Retina (tissue), 1 donor: ENCODE measurements around the gene STMP1.

Experiments used
- DNase-seq: peaks from one replicate; pipeline ENCODE4 v3.0.0-alpha.2; 2016

STMP1 gene

DNA sequence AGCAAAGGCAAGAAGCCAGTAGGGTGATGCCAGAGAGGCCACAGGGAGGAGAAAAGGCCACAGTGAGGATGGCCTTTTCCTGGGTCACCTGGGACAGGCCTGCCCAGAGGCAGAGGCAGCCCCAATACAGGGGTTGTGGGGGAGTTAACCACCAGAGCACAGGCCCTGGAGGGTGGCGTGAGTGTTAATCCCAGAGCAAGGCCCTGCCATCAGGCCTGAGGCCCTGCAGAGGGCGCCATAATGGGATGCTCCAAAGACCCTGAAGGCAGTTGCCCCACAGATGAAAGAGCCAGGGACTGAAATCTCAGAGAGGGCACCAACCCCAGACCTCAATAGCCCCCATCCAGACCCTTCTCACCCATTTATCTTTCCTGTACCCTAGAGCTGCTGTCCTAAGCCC, 41.8 kb downstream of the STMP1 start:
- no peak for DNase-seq

- DNase-seq: no peak
Measured at GRCh38 chr7:135704698-135705097, 42.4 kb downstream of the STMP1 start.

- DNase-seq: no peak
Measured at GRCh38 chr7:135706038-135706742, 43.9 kb downstream of the STMP1 start.

GRCh38 chr7:135706858-135707569, 44.7 kb downstream of the STMP1 start:
- no peak for DNase-seq

DNA sequence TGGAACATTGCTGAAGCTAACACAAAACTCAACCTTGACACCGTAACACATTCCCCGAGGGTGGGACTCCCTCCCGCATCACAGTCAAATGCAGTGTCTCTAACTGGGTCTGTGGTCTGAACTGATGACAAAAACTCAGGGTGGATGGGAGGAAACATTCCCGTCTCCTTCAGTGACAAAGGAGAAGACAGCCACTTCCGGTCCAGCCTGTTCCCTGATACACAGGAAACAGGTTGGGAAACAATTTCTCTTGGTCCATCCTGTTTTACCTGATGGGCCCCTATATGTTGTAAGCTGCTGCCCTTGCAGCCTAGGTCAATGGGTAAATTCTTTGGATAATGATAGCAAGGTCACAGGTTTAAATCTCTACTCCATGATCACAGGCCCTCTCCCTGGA, 45.3 kb downstream of the STMP1 start:
- no peak for DNase-seq

GRCh38 chr7:135708041-135708440, 45.7 kb downstream of the STMP1 start:
- no peak for DNase-seq

GRCh38 chr7:135709508-135709907, 47.2 kb downstream of the STMP1 start:
- DNase-seq: no peak

DNA sequence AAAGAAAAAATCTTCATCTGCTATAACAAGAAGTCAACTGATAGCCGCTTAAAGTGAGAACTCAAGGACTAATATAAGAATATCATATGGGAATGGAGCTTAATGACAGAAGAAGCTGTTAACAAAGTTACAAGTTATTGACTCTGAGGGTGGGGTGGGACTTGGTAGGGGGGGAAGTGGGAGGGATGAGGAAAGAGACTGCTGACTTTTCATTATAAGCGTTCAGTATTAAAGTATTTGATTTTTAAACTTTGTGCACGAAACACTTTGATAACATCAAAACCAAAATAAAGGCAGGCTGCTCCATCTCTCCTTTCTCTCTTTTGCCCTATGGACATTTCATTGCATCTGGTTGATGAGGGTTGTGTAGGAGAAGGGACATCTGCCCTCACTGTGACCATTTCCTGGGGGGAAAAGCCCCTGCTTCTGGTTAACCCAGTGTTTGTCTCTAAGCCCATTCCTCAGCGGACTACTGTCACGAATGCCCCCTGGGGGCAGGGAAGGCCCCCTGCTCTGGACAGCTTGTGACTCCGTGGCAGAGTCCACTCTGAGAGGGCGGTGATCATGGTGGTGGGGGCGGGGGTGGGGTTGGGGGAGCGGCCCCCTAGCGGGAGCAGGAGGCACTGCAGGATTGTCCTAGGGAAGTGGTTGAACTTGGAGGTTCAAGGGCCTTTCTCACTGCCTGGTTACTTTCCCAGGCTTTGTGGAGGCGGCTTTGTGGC, 48.3 kb downstream of the STMP1 start:
- DNase-seq: no peak

DNA sequence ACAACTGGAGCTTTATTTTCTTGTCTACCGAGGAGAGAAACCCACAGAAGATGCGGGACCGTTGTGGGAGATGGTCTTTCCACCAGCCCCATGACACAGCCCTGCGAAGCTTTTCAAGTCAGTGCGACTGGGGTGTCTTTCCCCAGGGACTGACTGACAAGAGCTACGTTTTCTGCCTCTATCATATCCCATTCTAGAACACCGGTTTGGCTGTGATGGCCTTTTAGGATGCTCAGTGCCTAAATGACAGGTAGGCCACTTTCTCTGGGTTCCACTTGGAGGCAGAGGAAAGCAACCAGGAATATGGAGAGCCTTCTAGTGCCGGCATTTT, 48.8 kb downstream of the STMP1 start:
- no peak for DNase-seq

GRCh38 chr7:135712182-135712782, 50.0 kb downstream of the STMP1 start:
- DNase-seq: no peak

DNA sequence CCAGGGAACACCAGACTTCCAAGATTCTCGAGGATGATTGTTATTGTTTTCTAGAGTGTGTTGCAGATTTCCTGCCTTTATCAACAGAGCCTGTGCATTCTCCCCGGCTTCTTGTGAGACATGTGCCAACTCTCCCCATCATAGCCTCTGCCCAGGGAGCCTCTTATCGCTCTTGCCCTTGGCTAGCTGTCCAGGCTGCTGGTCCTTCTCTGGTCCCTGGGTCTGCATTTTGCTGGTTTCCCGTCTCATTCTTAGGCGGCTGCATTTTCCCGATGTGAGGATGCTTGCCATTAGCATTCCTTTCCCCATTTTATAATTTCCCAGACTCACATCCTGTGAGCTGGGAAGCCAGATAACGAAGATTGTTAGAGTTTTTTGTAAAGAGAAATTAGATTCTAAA, 50.5 kb downstream of the STMP1 start:
- DNase-seq: no peak

GRCh38 chr7:135713836-135714470, 51.6 kb downstream of the STMP1 start:
- no peak for DNase-seq

- peak; percentile 64 for DNase-seq
Measured at GRCh38 chr7:135714534-135715009, 52.3 kb downstream of the STMP1 start.

DNA sequence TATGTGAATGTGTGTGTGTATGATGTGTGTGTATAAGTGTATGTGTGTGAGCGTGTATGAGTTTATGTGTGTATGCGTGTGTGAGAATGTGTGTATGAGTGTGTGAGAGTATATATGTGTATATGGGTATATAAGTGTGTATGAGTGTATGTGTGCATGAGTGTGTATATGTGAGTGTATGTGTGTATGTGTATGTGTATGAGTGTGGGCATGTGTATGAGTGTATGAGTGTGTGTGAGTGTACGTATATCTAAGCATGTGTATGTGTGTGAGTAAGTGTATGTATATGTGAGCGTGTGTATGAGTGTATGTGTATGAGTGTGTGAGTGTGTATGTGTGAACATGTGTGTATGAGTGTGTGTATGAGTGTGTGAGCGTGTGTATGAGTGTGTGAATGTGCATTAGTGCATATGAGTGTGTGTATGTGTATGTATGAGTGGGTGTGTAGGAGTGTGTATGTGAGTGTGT, 52.8 kb downstream of the STMP1 start:
- DNase-seq: no peak

- DNase-seq: no peak
Measured at GRCh38 chr7:135715673-135716072, 53.4 kb downstream of the STMP1 start.

DNA sequence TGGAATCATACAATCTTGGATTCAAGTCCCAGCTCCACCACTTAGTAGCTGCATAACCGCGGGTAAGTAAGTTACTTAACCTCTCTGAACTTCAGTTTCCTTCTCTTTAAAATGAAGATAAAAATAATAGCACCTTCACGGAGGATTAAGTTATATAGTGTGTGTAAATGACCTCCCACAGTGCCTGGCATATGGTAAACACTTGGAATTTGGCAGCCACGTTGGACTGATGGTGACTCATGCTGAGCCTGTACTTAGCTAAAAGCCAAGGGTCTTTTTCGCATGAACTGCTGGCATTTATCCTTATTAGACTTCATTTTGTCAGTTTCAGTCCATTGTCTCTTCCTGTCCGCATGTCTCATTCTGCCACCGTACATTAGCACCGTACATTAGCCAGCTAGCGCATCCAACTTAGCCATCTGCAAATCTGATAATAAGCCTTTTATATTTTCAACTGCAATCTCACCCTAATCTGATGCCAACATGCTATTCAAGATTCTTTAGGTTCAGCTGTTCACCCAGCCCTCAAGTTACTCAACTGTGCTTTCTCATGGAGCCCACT, 54.4 kb downstream of the STMP1 start:
- DNase-seq: no peak

- no peak for DNase-seq
Measured at GRCh38 chr7:135717693-135718092, 55.4 kb downstream of the STMP1 start.

GRCh38 chr7:135718219-135718618, 55.9 kb downstream of the STMP1 start:
- DNase-seq: no peak

DNA sequence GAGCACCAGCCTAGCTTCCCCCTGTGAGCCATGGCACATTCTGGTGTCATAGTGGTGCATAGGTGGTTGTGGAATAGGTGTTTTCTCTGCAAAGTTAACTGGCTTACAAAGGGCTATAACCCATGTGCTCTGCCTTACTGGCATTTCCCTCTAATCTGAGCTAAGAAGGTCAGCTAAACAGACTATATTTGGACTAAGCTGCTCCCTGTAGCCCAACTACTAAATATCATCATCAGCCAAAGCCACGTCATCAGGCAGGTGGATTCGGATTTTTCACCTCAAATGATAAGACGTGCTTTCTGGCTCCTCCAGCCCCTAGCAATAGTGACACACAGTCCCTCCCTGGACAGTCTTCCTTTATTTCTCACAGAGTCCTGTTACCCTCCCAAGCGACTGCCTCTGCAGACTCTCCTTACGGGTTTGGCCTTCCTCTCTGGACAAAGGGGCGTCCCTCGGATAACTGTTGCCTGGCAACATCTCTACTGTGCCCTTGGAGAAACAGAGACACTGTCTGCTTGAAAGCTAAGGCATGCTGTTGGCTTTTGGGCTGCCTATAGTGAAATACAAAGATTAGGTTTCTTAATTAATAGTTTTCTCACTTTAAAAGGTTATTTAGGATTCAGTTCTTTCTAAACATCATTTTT, 56.6 kb downstream of the STMP1 start:
- peak; percentile 50 for DNase-seq

DNA sequence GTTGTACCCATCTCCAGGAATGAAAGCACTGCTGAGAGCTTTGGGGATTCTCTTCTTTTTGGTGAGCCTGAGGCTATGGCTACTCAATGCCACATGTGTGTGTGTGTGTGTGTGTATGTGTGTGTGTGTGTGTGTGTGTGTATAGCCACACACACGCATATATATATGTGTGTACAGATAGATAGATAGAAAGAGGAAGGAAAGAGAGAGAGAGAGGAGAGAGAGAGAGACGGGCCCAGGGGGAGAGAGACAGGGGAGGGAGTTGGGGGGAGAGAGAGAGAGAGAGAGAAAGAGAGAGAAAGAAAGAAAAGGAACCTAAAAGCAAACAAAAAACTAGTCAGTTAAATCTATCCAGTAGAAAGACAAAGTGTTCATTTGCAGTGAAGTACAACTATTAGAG, 57.4 kb downstream of the STMP1 start:
- no peak for DNase-seq

DNA sequence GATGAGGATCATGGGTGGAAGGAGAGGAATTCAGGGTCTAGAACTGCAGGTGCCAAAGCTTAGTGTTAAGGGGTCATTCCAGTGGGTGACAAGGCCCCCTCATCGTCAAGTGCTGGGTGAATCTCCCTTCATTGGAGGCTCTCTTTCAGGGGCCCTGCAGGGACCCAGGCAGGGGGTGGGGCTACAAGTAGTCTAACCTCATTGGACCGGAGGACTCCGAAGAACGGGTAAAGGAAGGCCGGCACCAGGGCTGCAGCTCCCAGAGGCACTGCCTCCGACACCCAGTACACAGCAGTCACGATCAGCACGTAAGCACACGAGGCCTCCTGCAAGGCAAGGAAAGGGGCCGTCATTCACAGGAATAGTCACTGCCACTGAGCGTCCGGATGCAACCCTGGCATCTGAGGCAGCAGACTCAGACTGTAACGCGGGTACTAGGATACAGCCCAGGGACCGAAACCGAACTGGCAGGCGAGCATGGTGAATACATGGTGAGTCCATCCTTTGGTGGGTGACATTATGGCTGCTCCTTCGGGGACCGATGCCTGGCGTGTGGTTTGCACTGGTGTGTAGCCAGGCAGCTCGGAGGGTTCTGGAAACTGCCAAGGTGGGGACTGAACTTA, 59.0 kb downstream of the STMP1 start:
- no peak for DNase-seq

- no peak for DNase-seq
Measured at GRCh38 chr7:135723411-135723810, 61.1 kb downstream of the STMP1 start.
